Measurements from ENCODE around the gene ATP8A2. TPM values are rescaled to one million over a fixed set of nuclear protein-coding genes. Genes with fewer than 3 reads are reported as not detected.
"Not testable (repeated sequence)": the region's sequence is repeated elsewhere in the genome, so short reads cannot be mapped to it uniquely, and the experiment has no call there.

Gene ATP8A2
- total RNA-seq, 1 donor from 2014 or later = not detected

DNA sequence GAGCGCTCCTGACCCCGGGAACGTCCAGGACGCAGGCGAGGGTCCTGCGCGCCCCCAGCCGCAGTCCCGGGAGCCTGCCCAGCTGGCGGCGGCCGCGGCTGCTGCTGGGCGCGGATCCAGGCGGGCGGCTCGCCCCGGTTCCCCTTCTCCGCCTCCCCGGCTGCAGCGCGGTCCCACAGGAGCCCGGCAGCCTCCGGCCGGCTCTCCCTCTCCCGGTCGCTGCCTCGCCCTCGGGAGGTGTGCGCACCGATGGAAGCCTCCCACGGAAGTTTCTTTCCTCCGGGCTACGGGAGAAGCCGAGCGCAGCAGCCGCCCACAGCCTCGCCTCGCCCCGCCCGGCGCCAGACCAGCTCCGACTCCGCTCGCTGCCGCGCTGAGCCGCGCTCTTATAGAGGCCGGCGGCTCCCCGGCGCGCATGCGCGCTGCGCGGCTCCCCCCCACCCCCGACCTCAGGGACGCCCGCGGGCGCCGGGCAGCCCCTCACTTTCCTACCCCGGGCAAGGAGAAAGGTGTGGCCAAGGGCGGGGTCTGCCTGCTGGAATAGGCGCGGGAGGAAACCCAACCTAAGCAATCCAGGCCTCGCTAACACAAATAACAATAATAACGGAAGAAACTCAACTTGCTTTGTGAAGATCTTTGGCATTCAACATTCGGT is 680.0 kb downstream of the ATP8A2 start, which contains the start of gene SHISA2:
Gene SHISA2, minus strand, starts transcription at position 360 of the 655 bp plus-strand sequence. CDS start 1,041 bp downstream, outside the sequence.
- peak; percentile 64 for ATAC-seq

DNA sequence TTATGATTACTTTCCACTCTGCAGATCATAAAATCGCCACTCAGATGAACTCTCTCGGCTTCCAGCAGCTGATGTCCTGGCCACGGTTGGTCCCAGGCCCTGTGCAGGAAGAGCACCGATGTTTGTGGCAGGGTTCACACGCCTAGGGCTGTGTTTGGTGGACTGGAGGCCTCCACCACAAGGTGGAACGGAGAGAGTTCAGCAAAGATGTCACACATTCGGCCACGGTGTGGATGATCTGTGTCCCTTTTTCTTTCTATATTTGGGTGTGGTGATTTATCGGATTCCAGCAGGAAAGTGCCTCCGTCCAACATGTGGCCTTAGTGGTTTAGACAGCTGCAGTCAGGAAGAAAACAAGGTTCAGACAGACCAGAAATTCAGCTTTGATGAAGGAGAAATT is 680.6 kb downstream of the ATP8A2 start:
- no peak for ATAC-seq

DNA sequence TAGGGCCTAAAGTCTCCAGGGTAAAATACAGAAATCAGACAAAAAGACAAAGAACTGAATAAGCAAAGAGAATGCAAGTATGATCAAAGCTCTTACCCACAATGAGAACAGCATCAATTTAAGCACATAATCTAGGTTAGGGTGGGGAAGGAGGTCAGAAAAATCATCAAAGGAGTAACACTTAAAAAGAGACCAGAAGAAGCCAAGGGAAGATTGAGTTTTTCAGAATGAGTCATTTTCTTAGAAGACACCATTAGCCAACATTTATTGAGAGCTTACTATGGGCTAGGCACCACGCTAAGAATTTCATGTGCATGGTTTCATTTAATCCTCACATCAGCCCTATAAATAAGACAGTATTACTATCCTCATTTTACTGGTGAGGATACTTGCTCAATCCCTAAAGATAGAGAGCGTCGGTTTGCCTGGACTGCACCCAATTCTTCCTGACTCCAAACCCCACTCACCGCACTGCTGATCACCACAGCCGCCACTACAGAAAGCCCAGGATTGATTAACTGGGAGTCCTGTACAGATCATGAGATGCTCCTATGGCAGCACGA is 681.7 kb downstream of the ATP8A2 start:
- no peak for ATAC-seq

DNA sequence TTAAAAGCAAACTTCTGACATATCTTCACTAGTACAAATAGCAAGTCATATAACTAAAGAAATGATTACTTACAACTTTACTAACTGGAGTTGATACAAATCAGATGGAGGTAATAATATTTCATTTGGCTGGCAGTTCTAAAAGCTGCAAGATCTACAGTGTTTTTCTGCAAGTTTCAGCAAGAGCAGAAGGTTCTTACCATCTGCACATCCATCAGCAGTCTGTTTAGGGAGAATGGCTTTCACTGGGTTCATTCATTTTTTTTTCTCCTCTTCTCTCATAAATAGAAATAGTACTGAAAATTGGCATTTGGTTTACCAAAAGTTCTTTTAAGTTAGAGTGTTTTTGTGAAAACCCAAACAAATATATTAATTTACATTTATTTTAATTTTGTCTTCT is 683.1 kb downstream of the ATP8A2 start:
- ATAC-seq = no peak

DNA sequence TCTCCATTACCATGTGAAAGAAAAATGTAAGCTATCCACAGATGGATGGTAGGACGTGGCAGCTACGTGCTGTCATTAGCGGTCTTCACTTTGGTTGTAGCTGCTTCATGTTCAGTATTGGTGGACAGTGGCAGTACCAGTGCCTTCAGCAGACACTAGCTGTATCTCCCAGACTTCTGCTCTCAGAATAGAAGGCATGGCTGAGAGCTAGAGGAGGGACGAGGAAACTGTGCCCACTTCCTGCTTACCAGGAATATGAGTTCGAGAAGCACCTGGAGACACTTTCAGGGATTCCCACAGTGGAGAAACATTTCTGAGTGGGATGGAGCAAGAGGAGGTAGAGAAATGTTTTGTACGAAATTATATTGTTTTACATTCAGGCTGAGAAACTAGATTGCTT is 686.9 kb downstream of the ATP8A2 start:
- ATAC-seq = no peak

DNA sequence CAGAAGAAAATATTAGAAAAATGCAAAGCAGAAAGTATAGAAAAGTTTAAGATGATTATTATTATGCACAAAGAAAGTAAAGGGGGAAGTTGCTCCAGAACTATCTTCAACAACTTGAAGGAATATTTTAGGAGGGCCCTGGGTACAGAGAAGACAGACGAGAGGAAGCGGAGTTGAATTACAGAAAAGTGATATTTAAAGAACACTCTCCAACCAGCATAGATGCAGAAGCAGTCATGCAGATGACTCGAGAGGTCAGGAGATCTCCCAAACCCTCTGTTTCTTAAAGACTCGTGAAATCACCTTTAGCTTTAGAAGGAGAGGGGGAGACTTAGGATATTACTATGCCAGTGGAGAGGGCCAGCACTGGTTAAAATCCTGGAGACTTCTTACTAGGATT is 688.6 kb downstream of the ATP8A2 start:
- no peak for ATAC-seq

DNA sequence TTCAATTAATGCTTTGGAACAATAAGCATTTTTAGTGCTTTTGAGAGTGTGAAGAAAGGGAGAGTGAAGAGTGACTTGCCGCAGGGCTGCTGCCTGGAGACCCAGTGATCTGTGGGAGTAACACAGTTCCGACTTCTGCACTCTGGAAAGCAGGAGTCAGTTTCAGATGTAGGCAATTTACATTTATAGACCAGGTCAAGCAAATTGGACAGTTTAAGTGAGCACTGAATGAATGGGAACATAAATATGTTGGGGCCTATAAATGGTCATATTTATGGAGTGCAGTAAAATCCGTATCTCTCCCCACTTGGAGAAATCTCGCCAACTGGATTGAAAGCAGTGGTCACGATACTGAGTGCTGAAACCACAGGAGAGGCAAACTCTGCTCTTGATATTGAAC is 689.5 kb downstream of the ATP8A2 start:
- no peak for ATAC-seq

DNA sequence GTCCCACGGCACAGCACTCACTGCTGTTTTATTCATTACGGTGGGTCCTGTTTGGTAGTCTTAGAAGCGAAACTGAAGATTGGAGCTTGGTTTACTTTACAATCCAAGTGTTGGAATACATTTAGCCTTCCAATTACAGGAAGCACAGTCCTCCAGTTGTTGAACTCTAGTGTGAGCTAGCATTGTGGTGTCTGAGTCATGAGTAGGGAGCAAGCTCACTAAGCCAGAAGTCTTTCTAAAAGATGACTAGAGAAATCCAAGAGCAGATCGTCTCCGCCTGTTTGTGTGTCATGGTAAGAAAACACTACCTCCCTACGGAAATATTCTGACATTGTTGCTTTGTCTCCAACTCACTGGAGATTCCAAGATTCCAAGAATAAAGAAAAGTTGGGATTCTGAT is 690.2 kb downstream of the ATP8A2 start:
- ATAC-seq = peak; percentile 63

DNA sequence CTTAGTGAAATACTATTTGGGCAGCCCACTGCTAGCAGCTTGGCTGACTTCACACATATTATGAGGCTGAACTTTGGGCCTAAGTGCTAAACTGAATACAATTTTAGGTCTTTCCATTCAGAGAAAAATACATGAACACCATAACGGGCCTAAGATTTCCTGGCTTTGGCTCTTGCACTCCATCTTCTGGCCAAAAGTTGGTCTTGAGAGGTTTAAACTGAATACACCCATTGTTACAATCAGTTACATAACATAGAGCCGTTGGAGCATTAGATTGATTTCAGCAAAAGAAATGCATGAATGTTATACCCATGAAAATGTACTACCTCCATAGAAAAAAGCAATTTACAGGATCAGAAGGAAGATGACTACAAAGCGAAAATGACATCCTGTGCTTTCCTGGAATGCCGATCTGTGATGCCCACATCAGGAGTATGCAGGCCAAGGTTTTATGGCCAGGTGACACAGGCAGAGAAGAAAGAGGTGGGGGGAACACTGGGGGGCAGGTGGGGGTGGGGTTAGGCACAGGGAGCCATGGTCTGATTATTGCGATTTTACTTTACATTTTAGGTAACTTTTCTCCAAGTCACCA is 691.2 kb downstream of the ATP8A2 start:
- ATAC-seq = peak; percentile 54

DNA sequence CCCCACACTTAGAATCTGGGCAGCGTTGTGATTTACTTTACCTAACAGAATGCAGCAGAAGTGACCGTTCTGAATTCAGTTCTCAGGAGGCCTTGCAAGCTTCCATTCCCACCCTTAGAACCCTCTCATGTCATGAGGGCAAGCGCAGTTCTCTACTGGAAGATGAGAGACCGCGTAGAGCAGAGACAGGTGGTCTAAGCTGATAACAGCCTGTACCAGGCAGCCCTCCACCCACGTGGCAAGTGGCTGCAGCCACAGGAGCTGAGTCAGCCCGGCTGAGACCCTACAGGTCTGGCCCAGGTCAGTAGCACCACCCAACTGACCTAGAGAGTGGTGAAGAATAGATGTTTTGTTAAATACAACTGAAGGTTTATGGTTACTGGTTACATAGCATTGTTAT is 694.7 kb downstream of the ATP8A2 start:
- ATAC-seq = not testable (repeated sequence)

DNA sequence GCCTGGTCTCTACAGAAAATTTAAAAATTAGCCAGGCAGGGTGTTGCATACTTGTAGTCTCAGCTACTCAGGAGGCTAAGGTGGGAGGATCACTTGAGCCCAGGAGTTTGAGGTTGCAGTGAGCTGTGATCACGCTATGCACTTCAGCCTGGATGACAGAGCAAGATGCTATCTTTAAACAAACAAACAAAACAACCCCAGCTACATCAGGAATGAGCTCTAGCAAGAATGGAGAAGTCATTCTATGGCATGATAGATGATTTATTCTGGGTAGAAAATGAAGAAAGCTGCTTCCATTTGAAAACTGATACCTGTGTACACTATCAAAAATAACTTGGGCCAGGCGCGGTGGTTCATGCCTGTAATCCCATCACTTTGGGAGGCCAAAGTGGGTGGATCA is 695.8 kb downstream of the ATP8A2 start:
- no peak for ATAC-seq

DNA sequence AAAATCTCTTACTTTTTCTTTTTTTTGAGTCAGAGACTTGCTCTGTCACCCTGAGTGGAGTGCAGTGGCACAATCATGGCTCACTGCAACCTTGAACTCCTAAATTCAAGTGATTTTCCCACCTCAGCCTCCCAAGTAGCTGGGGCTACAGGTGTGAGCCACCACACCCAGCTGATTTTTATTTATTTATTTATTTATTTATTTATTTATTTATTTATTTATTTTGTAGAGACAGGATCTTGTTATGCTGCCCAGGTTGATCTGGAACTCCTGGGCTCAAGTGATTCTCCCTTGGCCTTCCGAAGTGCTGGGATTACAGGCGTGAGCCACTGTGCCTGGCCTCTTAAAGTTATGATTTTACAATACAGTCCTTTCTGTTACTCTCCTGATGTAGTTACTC is 696.6 kb downstream of the ATP8A2 start:
- ATAC-seq = not testable (repeated sequence)

DNA sequence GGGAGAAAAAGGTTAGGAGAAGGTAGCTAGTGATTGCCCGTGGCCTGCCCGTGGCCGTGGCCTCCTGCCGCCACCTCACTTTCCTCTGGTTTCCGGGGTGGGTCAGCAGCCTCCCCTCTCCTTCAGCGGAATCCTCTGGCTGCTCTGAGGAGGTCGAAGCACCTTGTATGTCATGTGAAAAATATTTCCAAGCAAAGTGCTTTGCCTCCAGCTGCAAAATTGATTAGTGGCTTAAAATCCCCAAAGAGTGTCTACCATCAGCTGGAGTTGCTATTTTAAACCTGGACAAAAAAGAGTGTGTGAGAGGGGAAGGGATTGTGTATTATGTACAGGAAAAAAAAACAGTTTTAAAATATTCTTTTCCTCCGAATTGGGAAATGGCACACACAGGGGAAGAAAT is 697.9 kb downstream of the ATP8A2 start:
- not testable (repeated sequence) for ATAC-seq

DNA sequence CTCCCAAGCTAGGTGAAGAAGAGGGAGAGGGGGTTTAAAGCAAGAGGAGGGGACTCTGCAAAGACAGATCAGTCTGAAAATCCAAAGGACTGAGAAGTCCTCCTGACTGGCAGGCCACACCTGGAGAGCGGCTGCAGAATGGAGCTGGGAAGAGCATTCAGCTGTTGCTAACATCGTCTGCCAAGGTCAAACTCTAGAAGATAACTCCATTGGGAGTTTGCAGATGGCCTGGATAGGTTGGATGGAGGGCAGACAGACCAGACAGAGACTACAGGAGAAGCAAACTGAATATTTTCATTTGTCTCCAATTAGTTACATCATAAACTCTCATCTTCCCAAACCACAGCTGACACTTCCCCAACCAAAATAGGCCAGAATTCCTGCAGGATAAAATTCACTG is 699.9 kb downstream of the ATP8A2 start:
- ATAC-seq = no peak

DNA sequence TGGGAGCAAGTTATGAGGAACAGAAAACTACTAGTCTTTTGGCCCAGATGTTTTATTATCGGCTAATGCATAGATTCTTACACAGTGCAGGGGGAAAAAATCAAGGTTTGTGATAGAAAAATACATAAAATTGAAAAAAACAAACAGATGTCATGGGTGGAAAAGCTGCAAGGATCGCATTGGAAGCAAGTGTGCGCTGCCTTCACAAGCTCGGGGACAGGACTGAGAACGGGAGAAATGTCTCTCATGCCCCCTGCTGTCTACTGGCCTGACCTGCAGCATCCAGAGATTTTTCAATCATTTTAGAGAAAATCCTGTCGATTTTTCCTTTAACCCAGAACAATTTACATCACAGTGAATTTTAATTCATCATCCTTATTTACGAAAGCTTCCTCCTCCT is 700.6 kb downstream of the ATP8A2 start:
- ATAC-seq = peak; percentile 74

DNA sequence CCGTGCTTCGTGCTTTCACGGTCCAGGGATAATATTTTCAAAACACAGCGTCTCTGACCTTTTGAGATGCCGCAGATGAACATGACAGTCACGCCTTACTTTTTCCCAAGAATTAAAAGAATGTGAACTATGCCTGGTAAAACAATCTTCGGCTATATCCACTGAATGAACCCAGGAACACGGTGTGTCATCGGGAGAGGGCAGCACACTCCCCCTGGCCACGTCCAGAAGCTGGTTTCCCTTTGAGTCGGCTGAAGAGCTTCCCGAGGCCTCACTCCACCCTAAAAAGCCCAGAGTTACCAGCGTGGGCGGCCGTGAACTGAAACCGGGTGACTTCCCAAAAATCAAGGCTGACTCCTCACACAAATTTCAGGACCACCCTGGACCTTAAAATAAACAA is 702.9 kb downstream of the ATP8A2 start:
- ATAC-seq = no peak

Other genes starting within 250 kb of the ATP8A2 start
- not detected for gene AMER2, start 199.7 kb upstream of the ATP8A2 start, total RNA-seq
- 7.4 TPM for gene MTMR6, start 84.5 kb upstream of the ATP8A2 start, total RNA-seq
- gene NUP58, start 70.3 kb upstream of the ATP8A2 start, total RNA-seq = 27.4 TPM

Measured in esophagus mucosa (tissue), 1 donor.